ENCODE measurements around the gene ATRN.
A peak's percentile ranks its signal among the peaks of the same experiment; 100 is the strongest.

The ATRN gene

GRCh38 chr20:3559231-3559630 is 88.4 kb downstream of the ATRN start:
- no peak for TF ChIP-seq CTCF (IDR thresholded peaks at IDR 0.05; ENCODE audit: low read depth, low read length, missing control alignments)
- DNase-seq (ENCODE audit: low read depth), result no peak
- no peak overlapping the region for H3K4me3 ChIP-seq (ENCODE audit: low read depth, low read length)
- in situ Hi-C loops (cut with HindIII; ENCODE audit: low sequenced_read_pairs), result no loop called here

GRCh38 chr20:3559637-3560036 is 88.8 kb downstream of the ATRN start:
- in situ Hi-C loops (cut with HindIII; ENCODE audit: low sequenced_read_pairs), result no loop called here
- no peak for DNase-seq (ENCODE audit: low read depth)
- H3K4me3 ChIP-seq (ENCODE audit: low read depth, low read length), result no peak overlapping the region
- no peak for TF ChIP-seq CTCF (IDR thresholded peaks at IDR 0.05; ENCODE audit: low read depth, low read length, missing control alignments)

GRCh38 chr20:3560162-3560561 is 89.3 kb downstream of the ATRN start:
- no peak overlapping the region for H3K4me3 ChIP-seq (ENCODE audit: low read depth, low read length)
- no peak for DNase-seq (ENCODE audit: low read depth)
- no peak for TF ChIP-seq CTCF (IDR thresholded peaks at IDR 0.05; ENCODE audit: low read depth, low read length, missing control alignments)
- in situ Hi-C loops (cut with HindIII; ENCODE audit: low sequenced_read_pairs), result no loop called here

- no peak for TF ChIP-seq CTCF (IDR thresholded peaks at IDR 0.05; ENCODE audit: low read depth, low read length, missing control alignments)
- in situ Hi-C loops (cut with HindIII; ENCODE audit: low sequenced_read_pairs), result no loop called here
- H3K4me3 ChIP-seq (ENCODE audit: low read depth, low read length), result no peak overlapping the region
- DNase-seq (ENCODE audit: low read depth), result no peak
Measured at GRCh38 chr20:3560578-3560977, 89.8 kb downstream of the ATRN start.

- no peak overlapping the region for H3K4me3 ChIP-seq (ENCODE audit: low read depth, low read length)
- TF ChIP-seq CTCF (IDR thresholded peaks at IDR 0.05; ENCODE audit: low read depth, low read length, missing control alignments), result no peak
- in situ Hi-C loops (cut with HindIII; ENCODE audit: low sequenced_read_pairs), result no loop called here
- DNase-seq (ENCODE audit: low read depth), result no peak
Measured at GRCh38 chr20:3563133-3563532, 92.3 kb downstream of the ATRN start.

GRCh38 chr20:3563548-3564177 is 92.8 kb downstream of the ATRN start:
- in situ Hi-C loops (cut with HindIII; ENCODE audit: low sequenced_read_pairs), result no loop called here
- peak; percentile 20 for DNase-seq (ENCODE audit: low read depth)
- H3K4me3 ChIP-seq (ENCODE audit: low read depth, low read length), result no peak overlapping the region
- TF ChIP-seq CTCF (IDR thresholded peaks at IDR 0.05; ENCODE audit: low read depth, low read length, missing control alignments), result peak; percentile 66
